Hematopoietic multipotent progenitor cell treated with erythropoietin and hydrocortisone succinate and interleukin-3 and kit ligand, for 17 days (in vitro differentiated cells): ENCODE measurements around the gene CACNA1E.

Experiments used
- DNase-seq: peaks from one replicate; pipeline ENCODE4 v3.0.0-alpha.2; 2015; ENCODE audit warnings: low spot score

Gene CACNA1E

DNA sequence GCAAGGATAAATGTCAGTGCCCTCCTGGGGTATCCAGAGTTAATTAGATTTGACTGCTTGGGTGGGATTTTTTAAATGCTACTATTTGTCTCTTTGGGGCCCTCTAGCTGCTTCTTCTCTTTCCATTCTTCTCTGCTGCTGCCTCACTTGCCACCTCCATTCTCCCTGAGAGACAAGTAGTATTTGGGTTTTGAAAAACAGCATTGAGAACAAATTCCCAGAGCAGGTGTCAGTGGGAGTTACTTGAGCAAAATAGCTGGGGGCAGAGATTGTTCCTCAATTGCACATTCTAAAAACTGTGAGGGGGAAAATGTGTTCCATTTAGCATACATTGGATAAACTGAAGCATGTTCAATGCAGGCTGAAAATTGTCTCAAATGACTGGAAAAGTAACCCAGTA lies 286.5 kb downstream of the CACNA1E start:
- DNase-seq = no peak

DNA sequence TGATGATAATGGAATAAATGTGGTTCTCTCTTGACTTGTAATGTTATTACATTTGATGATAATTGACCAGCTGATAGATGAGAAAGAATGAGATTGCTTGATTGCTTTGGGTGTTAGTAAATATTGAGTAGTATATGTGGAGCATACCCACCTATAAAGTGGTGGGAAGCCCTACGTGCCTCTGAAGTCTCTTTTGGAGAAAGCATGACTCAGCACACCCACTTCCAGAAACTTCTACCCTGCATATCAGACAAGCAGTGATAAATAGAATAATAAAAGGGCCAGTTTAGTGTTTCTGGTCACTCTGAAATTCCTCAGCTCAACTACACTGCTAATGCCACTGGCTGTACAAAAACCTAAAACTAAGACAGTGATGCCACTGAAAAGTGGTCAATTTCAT lies 289.4 kb downstream of the CACNA1E start:
- DNase-seq = no peak

DNA sequence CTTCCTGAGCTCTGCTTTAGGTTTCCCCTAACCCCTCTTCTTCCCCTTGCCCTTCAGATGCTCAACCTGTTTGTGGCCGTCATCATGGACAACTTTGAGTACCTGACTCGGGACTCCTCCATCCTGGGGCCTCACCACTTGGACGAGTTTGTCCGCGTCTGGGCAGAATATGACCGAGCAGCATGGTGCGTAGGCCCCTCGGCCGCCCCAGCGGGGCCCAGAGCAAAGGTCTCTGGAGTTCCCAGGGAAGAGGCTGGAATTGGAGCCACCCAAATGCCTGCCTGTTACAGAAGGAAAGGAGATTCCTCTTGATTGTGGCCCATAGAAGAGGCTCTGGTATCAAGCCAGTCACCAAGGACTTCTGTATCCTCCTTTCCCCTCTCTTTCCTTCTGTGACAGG lies 292.7 kb downstream of the CACNA1E start:
- no peak for DNase-seq

DNA sequence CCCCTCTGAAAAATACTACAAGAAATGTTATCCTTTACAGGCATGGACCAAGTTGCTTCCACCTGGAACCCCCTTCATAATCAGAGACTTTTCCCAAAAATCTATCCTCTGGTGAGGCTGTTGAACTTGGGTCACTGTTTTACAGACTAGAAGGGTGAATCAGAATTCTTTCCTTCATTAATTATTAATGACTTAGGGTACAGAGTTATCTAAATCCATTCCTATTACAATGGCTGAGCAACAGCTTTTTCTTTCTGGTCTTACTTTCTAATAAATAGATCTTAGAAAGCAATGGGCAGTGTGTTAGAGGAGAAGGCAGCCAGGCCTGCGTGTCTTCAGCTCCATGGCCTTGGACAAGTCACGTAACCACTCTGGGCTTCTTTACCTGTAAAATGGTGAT lies 294.0 kb downstream of the CACNA1E start:
- DNase-seq = no peak

DNA sequence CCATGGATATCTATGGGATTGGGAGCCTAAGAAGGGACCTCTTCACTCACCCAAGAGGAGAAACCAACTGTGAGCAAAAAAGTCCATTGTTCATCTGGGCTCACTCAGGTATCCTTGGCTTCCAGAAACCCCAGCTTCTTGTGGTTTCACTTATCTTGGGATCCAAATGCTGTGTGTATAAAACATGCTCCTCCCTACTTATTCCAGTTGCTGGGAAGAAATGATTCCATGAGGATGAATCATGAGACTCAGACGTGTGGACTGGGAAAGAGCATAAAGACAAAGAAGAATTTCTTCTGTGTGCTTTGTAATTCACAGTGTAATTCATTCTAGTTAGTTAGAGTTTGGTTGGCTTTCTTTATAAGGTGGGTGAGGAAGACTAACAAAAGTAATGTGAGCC lies 294.5 kb downstream of the CACNA1E start:
- no peak for DNase-seq

DNA sequence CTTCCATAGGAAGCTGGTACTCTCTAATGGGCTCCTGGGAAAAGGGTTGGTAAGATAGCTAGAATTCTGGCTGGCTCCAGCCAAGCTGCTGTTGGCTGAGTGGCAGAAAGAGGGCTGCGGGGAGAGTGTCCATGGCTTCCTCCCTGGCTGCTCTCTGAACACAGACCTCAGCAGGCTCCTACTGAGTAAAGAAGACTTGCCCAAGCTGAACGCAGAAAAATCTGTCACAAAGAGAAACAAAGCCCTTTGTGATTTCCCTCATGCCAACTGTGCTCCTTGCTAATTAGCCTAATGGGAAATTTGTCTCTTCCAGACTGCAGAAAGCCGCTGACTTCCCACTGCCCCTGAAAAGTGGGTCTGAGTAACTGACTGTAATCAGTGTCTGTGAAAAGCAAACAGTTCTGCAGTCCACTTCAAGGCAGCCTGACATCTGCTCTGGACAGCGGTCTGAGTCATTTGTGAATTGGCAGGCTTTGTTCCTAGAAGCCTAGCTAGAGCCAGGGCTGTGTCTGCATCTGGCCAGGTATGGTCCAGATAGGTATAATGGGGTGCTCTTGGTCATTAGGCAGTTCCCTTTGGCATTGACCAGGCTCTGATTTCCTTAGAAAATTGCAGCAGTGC lies 295.4 kb downstream of the CACNA1E start:
- no peak for DNase-seq

DNA sequence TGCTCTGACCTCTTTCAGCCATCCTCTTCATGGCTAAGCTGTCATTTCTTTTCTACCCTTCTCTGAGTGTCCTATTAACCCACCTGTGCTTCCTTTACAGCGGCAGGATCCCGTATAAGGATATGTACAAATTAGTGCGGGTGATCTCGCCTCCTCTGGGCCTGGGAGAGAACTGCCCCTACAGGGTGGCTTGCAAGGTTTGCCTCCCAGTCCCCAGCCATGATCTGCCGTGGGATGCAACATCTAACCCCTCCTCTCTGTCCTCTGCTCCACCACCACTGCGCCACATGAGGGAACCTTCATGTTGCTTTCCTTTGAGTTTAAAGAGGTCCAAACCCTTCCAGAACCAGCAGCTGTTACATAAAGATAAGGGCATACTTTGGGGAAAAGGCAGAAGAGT lies 296.0 kb downstream of the CACNA1E start:
- no peak for DNase-seq

DNA sequence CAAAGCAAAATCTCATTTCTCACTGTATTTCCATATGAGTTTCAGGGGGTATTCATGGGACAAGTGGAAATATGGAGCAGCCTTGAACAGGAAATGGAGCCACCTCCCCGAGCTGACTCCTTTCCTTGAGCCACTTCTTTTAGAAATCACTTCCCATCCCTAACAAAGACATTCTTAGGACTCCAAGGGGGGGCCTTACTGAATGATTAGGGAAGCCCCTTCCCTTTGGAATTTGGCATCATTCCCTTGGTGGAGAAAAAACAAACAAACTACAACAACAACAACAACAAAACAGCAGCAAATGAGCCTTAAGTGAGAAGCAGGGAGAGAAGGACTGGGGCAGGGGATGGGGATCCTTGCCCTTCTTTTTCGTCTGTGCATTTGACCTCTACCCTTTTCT lies 299.9 kb downstream of the CACNA1E start:
- DNase-seq = no peak

DNA sequence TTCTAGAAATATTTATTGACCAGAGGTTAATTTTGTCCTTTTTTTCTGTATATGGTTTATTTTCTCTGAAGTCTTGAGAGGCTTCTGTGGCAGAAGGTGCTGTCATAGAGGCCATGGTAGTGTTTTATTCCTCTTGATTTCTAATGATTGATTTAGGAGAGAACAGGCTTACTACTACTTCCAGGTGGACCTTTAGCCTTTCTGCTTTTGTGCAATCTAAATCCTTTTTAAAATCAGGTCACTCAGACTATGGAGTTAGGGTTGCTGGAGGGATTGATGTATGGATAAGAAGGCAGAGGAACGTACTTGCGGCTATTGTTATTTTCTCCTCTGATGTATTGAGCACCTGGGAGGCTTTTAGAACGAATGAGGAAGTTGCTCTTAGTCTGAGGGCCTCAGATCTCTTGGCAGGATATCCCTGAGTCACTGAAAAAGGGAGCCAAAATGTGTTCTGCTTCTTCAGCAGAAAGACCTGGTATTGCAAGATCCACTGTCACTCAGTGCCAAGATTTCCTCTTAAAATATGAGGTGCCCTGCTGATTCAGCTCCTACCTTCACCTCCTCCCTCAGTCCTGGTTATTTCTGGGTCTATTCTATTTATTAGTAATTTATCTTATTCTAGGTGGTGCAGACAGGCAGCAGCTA lies 300.8 kb downstream of the CACNA1E start:
- DNase-seq = no peak

DNA sequence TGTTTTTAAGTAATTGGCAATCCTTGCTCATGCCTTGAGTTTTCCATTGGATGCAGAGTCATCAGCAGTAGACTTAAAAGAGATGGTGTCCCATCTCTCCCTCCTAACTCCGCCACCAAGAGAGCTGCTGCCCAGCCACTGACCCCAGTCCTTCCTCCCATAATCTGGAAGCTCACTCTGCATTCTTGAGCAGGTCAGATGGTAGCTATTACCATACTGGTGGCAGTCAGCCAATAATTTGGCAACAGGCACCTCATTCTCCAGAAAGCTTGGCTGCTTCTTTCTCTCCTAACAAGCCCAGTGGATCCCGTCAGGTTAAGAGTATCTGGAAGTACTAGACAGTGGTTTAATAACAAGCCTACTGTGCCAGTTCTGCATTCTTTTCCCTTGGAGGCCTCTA lies 306.1 kb downstream of the CACNA1E start:
- no peak for DNase-seq

DNA sequence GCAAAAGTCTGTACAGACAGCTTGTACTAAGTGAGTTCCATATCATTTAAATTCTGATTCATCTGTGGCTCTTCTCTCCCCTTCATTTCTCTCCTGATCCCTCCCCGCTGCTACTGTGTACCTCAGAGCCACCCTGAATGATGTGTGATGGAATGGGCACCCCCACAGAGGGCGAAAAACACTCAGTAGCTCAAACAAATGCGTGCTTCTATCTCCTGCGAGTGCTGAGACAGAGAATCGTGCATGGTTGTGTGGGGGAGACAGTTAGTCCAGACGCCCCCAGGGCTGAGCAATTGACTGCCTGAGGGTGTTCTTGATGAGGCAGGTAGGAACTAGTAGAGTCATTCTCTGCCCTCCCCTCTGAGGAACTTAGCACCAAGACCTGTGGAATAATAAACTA lies 308.4 kb downstream of the CACNA1E start:
- DNase-seq = no peak

DNA sequence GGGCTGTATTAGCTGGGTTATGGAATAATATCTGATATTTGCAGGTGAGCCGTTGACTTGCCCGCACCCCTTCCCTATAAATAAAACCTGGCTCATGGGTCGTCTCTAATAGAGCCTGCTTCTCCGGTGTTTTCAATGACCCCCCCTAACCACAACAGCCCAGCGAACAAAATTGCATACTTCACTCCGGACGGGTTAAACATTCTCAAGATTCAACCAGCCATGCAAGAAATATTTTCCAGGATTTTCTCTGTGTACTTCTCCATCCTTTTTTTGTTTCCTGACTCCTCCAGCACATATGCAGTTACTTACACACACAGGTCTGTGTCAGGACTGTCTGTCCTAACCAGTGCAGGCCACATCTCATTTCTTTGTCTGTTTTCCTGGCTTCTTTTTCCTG lies 310.5 kb downstream of the CACNA1E start:
- DNase-seq = no peak

DNA sequence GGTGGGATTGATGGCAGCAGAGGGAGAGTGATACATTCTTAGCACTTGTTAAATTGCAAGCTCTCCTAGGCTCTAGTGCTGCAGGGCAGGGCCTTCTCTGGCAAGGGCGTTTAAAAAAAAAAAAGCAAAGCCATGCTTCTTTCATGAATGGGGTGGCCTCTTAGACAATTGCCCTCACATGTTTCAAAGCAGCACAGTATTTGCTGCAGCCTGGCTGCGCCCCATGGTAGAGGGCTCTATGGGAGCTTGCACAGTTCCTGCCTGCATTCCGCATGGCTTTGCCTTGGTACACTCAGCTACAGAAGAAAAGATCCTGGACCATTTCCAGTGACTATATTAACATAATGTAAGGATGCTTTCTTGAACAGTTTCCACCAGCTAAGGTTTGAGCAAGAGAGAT lies 311.0 kb downstream of the CACNA1E start:
- DNase-seq = no peak

DNA sequence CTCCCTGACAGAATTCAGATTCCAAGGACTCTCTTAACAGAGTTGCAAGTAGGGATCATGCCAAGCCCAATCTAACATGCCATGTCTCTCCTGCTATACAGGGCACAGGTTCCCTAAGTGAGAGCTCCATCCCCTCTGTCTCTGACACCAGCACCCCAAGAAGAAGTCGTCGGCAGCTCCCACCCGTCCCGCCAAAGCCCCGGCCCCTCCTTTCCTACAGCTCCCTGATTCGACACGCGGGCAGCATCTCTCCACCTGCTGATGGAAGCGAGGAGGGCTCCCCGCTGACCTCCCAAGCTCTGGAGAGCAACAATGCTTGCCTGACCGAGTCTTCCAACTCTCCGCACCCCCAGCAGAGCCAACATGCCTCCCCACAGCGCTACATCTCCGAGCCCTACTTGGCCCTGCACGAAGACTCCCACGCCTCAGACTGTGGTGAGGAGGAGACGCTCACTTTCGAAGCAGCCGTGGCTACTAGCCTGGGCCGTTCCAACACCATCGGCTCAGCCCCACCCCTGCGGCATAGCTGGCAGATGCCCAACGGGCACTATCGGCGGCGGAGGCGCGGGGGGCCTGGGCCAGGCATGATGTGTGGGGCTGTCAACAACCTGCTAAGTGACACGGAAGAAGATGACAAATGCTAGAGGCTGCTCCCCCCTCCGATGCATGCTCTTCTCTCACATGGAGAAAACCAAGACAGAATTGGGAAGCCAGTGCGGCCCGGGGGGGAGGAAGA lies 315.0 kb downstream of the CACNA1E start:
- DNase-seq = no peak

DNA sequence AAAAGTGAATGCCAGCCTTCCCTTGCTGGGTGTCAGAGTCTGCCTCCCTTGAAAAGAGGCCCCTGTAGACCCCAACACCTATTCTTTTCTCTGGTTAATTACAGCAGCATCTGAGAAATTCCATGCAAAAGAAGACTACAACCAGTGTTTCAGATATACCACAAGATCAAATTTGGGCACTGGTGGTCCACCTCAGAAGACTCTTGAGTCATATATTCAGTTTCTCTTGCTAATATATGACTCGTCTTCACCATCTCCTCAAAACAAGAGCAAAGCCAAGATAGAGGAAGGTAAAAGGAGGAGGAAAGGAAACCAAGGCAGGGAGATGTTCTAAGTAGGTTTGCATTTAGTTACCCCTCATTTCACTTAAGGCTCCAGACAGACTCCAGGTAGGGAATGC lies 318.3 kb downstream of the CACNA1E start:
- DNase-seq = no peak

DNA sequence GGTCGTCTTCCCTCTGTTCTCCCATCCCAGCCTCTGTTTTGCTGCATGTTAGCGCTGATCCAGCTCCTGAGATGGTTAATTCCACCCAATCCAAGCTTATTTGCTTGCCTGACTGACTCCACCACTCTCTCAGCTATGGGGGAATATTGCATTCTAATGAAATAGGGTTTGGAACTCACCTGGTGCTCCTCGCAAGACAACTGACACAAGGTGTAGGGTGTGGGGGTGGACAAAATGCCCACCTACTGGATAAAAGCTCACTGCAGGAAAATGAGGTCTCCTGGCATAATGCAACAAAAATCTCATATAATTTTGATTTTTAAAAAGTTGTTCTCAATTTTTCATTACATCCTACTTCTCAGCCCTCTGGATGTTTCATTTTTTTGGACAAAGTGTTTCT lies 319.1 kb downstream of the CACNA1E start:
- DNase-seq = no peak

DNA sequence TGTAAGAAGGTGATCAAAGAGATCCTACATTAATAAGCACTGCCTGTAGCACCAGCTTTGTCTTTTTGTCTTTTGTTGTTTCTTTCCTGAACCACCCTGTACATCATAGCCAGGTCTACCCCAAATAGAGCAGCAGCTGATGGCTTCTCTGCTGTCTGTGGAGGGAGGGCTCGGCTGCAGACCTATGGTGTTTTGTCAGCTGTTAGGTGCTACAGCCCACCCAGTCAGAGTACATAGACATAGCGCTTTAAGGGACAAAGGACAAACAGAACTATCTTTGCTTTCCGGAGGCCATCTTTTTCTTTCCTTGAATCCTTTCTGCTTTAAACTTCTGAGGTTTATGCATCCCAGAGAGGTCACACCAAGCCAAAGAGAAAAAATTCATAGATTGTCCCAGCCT lies 320.1 kb downstream of the CACNA1E start:
- no peak for DNase-seq

DNA sequence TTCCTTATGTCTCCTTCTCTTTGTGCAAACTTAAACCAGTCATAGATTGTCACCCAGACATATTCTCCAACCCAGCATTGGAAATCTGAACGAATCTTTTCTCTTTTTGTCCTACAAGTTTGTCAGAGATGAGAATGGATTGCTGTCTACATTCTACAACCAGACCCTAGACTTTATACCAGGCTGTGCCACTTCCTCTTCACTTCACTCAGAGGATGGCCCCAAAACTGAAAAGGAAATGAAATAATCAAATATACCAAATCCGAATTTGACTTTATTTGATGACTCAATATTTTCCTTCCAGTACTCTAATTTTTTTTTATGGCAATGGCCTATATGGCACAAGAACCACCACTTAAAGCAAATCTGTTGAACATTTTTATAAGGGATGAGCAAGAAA lies 321.7 kb downstream of the CACNA1E start:
- DNase-seq = no peak

DNA sequence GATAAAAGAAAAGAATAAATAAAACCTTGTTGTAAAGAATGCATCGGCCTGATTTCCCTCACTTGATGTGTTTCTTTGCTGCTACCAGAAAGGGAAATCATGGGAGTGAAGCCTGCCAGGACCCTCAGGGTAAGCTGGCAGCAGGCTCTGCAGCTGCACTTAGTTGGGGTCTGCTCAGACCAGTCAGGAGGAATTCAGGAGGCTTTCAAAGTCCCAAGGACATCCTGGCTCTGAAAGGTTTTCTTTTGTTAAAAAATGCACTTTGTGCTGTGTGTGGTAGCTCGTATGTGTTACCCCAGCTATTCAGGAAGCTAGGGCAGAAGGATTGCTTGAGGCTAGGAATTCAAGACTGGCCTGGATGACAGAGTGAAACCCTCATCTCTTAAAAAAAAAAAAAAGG lies 323.4 kb downstream of the CACNA1E start:
- DNase-seq = no peak

DNA sequence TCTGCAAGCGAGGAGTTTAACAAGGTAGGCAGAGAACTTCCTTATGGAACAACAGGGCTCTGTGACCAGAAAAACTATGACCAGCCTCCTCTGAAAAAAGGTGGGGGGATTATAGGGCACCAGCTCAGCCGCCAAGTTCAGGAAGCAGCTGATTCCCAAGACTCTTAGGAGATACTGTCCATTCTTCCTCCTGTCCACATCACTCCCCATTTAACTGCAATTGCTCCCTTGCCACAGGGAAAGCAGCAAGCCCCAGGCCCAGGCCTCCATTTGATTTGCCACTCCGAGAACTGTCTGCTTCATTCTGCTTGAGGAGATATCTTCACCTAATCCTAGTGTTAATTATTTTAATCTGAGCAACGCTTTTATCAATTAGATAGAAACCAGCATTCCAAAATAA lies 323.9 kb downstream of the CACNA1E start:
- no peak for DNase-seq

DNA sequence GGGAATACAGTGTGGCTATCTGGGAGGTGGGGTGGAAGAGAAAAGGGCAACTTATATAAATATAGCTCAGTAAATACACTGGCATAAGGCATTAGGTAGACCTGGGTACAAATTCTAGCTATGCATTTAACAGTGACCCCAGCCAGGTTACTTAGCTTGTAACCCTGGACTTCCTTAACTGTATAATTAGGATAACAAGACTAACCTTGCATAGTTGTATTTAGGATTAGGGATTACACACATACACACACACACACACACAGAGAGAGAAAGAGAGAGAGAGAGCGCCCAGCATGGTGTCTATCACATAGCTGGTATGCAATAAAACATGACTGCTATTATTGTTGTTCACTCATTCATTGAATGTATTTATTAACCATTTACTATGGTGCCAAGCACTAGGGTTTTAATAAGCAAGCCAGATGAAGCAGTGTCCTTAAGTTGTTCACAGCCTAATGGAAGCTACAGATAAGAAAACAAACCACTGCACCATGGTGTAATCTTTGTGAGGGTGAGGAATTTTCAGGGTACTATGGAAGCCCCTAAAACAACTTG lies 326.8 kb downstream of the CACNA1E start:
- DNase-seq = no peak

DNA sequence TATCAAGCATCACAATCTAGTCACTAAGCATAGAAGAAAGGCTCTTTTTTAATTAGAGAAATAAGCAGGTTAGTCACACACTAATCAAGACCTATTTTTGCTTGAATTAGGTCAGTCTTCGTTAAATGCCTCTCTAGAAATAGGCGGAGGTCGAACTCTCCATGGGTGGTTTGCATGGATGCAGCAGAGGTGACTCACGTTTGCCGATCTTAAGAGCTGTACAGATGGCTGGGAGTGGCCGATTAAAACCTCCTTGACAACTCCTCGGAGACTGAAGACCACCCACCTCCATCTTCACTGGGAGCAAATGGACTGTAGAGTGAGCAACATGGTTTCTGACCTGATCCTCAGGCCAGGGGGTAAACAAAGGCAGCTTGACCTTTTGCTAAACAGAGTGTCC lies 328.9 kb downstream of the CACNA1E start:
- no peak for DNase-seq

DNA sequence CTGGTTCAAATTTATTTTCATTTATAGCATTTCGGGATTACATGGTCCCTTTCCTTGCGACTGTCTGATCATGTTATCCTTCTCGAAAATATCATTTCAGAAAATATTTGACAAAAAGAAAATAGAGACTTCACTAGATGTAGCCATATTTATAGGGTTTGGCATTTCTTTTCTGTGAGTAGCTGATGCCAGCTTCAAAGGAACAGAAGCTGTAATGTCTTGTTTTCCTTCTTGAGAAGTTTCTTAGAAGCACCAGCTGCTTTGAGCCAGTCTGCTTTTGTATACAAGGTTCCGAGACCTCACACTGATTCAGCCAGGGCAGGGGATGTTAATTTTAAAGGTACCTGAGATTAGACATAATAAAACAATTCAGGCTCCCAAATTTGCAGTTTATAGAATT lies 329.9 kb downstream of the CACNA1E start:
- no peak for DNase-seq
